GM12891 (cell line): Measurements from ENCODE around the gene OSGEP. TPM values are rescaled to one million over a fixed set of nuclear protein-coding genes. Genes with fewer than 3 reads are reported as not detected.
A peak's percentile ranks its signal among the peaks of the same experiment; 100 is the strongest.

ENCODE experiments used
- DNase-seq: peaks from one replicate; pipeline ENCODE4 v3.0.0; 2011; ENCODE audit warnings: low spot score; ENCODE audit not compliant: insufficient read length
- FAIRE-seq: peaks from 2 replicates; lab custom pipeline; 2011; peaks lifted over from hg19 to GRCh38; lab: Jason Lieb, UNC
- PAX5 ChIP-seq: IDR thresholded peaks from 2 replicates; pipeline ENCODE4 v1.6.1; 2011; ENCODE audit warnings: low read length, moderate library complexity, mild to moderate bottlenecking; ENCODE audit not compliant: insufficient read depth, severe bottlenecking
- POLR2A ChIP-seq: IDR thresholded peaks from 2 replicates; pipeline ENCODE4 v1.6.1; 2011; ENCODE audit warnings: low read depth, low read length, control low read depth
- POLR2AphosphoS5 ChIP-seq: IDR thresholded peaks from 2 replicates; pipeline ENCODE4 v1.6.1; 2011; ENCODE audit warnings: low read depth, low read length, control low read depth
- POU2F2 ChIP-seq: IDR thresholded peaks from 2 replicates; pipeline ENCODE4 v1.6.1; 2011; ENCODE audit warnings: low read depth, mild to moderate bottlenecking, control low read depth, low read length, moderate library complexity
- SPI1 ChIP-seq: IDR thresholded peaks from 2 replicates; pipeline ENCODE4 v1.6.1; 2011; ENCODE audit warnings: low read depth, low read length, control low read depth
- TAF1 ChIP-seq: IDR thresholded peaks from 2 replicates; pipeline ENCODE4 v1.6.1; 2011; ENCODE audit warnings: low read depth, low read length, control low read depth
- polyA plus RNA-seq: library from polyadenylated mRNA; unstranded; fragments of >200 nt; gene quantifications from one replicate; pipeline ENCODE4 v1.2.1, GENCODE V29; 2012; ENCODE audit warnings: low read depth, missing spikeins, inconsistent platforms; ENCODE audit not compliant: missing spikeins

Gene OSGEP
- polyA plus RNA-seq: 30.6 TPM

- TF ChIP-seq SPI1 (peak; percentile 19; the same call in 1 of the 2 replicates), POLR2A (peak; percentile 91), POLR2AphosphoS5 (peak; percentile 89), POU2F2 (peak; percentile 60), PAX5 (no peak), TAF1 (peak; percentile 92)
- DNase-seq: peak; percentile 85
- peak; percentile 99 for FAIRE-seq
Observed at GRCh38 chr14:20454516-20455354, at the start of gene OSGEP, which contains the start of gene APEX1. Gene OSGEP (minus strand): TSS chr14:20454812. CDS start chr14:20454683, 129 bp downstream. Gene APEX1 (plus strand): TSS chr14:20455226. CDS start chr14:20455646, 420 bp downstream.

GRCh38 chr14:20503898-20504297 lies 49.3 kb upstream of the OSGEP start:
- TF ChIP-seq TAF1 (no peak), SPI1 (peak; percentile 78)
- FAIRE-seq (no peak), DNase-seq (no peak)

DNA sequence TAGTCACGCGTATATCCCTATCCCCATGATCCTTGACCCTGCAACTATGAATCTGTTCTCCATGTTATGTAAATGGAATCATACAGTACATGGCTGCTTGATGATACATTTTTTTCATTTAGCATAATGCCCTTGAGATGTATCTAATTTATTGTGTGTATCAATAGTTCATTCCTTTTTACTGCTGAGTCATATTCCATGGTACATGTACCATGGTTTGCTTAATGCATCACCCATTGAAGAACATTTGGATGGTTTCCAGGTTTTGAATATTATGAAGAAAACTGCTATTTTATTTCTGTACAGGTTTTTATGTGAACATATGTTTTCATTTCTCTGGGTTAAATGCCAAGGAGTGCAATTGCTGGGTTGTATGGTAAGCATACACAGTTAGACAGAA lies 46.7 kb upstream of the OSGEP start:
- TF ChIP-seq POU2F2 (no peak), TAF1 (no peak), PAX5 (no peak), POLR2A (no peak), POLR2AphosphoS5 (no peak), SPI1 (no peak)
- DNase-seq: no peak
- no peak for FAIRE-seq

DNA sequence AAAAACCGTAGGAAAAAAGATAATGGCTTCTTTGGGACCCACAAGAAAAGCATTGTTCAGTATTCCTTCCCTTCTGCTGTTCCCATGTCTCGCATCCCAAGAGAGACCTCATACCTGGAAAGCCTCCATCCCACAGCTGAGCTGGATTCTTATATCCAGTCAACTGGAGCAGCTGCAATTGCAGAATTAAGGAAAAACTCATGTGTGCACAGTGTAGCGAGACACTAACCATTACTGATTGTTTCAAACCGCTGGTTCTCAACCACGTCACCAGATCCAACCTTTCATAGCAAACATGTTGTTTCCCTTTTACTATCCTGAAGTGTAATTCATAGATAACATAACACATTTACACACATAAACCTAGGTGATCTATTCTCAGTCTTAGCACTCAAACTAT lies 45.3 kb upstream of the OSGEP start:
- TF ChIP-seq POLR2AphosphoS5 (no peak), POU2F2 (no peak), TAF1 (no peak), SPI1 (no peak), PAX5 (no peak), POLR2A (no peak)
- no peak for FAIRE-seq

DNA sequence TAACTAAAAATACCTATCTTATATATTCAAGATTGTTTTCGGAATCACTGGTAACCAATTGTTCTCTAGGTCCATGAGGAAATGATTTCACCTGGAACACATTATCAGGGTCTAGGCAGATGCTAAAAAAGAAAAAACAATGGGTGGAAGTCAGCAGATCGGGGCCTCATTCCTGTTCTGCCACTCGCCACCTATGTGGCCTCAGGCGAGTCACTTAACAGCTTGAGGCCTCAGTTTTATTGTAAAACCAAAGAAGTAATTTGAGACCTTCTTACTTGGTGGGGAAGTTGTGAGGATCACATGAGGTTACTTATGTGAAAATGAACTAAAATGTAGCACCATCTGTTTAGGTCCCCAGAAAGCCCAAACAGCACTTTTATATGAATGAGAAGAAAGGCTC lies 44.5 kb upstream of the OSGEP start:
- DNase-seq: no peak
- no peak for FAIRE-seq
- TF ChIP-seq TAF1: no peak
- TF ChIP-seq PAX5: no peak
- no peak for TF ChIP-seq POLR2AphosphoS5
- TF ChIP-seq POLR2A: no peak
- TF ChIP-seq SPI1: no peak
- TF ChIP-seq POU2F2: no peak

More for the DNA sequence above, 45.3 kb upstream of the OSGEP start:
- no peak for DNase-seq

- DNase-seq (no peak), FAIRE-seq (no peak)
- TF ChIP-seq POU2F2 (no peak), PAX5 (no peak), POLR2AphosphoS5 (no peak), POLR2A (no peak), SPI1 (no peak), TAF1 (no peak)
Observed at GRCh38 chr14:20498622-20499021, 44.0 kb upstream of the OSGEP start.

DNA sequence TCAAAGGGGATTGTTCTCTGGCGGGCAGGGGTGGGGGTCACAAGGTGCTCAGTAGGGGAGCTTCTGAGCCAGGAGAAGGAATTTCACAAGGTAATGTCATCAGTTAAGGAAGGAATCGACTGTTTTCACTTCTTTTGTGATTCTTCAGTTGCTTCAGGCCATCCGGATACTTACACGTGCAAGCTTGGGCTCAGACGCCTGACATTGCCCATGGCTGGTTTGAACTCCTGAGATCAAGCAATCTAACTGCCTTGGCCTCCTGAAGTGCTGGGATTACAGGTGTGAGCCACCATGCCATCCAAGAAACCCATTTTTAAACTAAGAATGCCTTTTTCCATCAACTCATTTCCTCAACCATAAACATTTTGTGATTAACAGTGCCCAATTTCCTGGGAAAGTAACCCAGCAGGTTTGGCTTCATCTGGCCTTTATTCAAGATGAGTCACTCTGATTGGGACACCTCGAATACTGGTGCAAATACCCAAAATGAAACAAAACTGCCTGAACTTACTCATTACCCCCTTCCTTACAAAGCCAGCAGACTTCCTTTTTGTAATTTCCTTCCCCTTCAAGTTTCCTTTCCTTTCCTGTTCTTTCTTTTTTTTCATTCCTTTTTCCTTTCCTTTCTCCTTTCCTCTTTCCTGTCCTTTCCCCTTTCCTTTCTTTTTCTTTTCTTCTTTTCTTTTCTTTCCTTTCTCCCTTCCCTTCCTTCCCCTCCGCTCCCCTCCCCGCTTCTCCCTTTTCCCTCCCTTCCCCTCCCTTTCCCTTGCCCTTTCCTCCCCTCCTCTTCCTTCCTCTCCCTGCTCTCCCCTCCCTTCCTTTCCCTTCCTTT lies 40.5 kb upstream of the OSGEP start:
- FAIRE-seq (no peak), DNase-seq (no peak)
- no peak for TF ChIP-seq SPI1
- TF ChIP-seq POU2F2: no peak
- TF ChIP-seq TAF1: no peak
- no peak for TF ChIP-seq POLR2AphosphoS5

- DNase-seq: no peak
- TF ChIP-seq TAF1 (no peak), SPI1 (peak; percentile 91)
- peak; percentile 65 for FAIRE-seq
Observed at GRCh38 chr14:20493634-20494033, 39.0 kb upstream of the OSGEP start.

DNA sequence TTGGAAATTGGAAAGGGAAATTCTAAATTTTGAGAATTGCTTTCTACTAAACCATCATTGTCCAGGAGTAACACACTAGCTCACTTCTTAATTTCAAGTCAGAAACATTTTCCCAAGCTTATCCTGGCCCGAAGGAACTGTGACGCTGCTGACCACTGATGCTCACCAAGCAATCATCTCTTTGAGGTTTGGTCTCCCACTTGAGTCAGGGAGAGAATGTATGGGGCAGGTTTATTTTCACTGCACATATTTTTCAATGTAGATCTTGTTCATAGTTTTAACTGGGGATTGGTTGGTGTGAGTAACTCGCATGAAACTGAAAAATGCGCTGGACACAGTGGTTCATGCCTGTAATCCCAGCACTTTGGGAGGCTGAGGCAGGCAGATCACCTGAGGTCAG lies 37.9 kb upstream of the OSGEP start:
- TF ChIP-seq PAX5: no peak
- TF ChIP-seq TAF1: no peak
- TF ChIP-seq POLR2AphosphoS5: no peak
- TF ChIP-seq POLR2A: no peak
- TF ChIP-seq POU2F2: no peak
- TF ChIP-seq SPI1: no peak
- FAIRE-seq (no peak), DNase-seq (no peak)
